Neural cell (in vitro differentiated cells): ENCODE results near the gene PRM2. TPM values are rescaled to one million over a fixed set of nuclear protein-coding genes. Genes with fewer than 3 reads are reported as not detected.

Experiments
- H2AFZ ChIP-seq: fragments of 200-600, 300-800 bp; sonication (generic), shearing (Covaris generic); 2 replicates; pipeline ENCODE4 v1.6.0; 2014; ENCODE audit warnings: low read depth, mild to moderate bottlenecking, antibody characterized with exemption, low read length, moderate library complexity
- H3F3A ChIP-seq: fragments of 200-600 bp; shearing (Covaris generic); 2 replicates; pipeline ENCODE4 v1.6.1; 2016; ENCODE audit warnings: mild to moderate bottlenecking, moderate library complexity, mixed read lengths, antibody characterized with exemption, low read length; ENCODE audit not compliant: insufficient read depth, poor library complexity, severe bottlenecking
- H3K27ac ChIP-seq: fragments of 200-600, 300-800 bp; sonication (generic), shearing (Covaris generic); 2 replicates; pipeline ENCODE4 v1.5.1; 2014; ENCODE audit warnings: mild to moderate bottlenecking, low read length, moderate library complexity
- H3K27me3 ChIP-seq: fragments of 300-800, 200-600 bp; sonication (generic), shearing (Covaris generic); 2 replicates; pipeline ENCODE4 v1.6.0; 2014; ENCODE audit warnings: mild to moderate bottlenecking, low read depth, low read length, moderate library complexity; ENCODE audit not compliant: insufficient read depth
- H3K36me3 ChIP-seq: fragments of 300-800, 200-600 bp; sonication (generic), shearing (Covaris generic); 2 replicates; pipeline ENCODE4 v1.5.1; 2014; ENCODE audit warnings: mild to moderate bottlenecking, antibody characterized with exemption, low read length, moderate library complexity; ENCODE audit not compliant: insufficient read depth
- H3K4me2 ChIP-seq: fragments of 300-800, 200-600 bp; sonication (generic), shearing (Covaris generic); 2 replicates; pipeline ENCODE4 v1.6.0; 2014; ENCODE audit warnings: mild to moderate bottlenecking, low read length
- H3K4me3 ChIP-seq: fragments of 300-800, 200-600 bp; sonication (generic), shearing (Covaris generic); 2 replicates; pipeline ENCODE4 v1.5.1; 2014; ENCODE audit warnings: mild to moderate bottlenecking, low read length, moderate library complexity
- H3K79me2 ChIP-seq: fragments of 200-600 bp; shearing (Covaris generic); replicated peaks from 2 replicates; pipeline ENCODE4 v1.6.0; 2014; ENCODE audit warnings: mild to moderate bottlenecking, low read length, moderate library complexity; ENCODE audit not compliant: insufficient read depth
- H3K9ac ChIP-seq: fragments of 300-800, 200-600 bp; sonication (generic), shearing (Covaris generic); 2 replicates; pipeline ENCODE4 v1.6.1; 2016; ENCODE audit warnings: mild to moderate bottlenecking, low read length, mixed read lengths
- H3K9me2 ChIP-seq: fragments of 200-600 bp; shearing (Covaris generic); 2 replicates; pipeline ENCODE4 v1.6.1; 2016; ENCODE audit warnings: mild to moderate bottlenecking, low read length, mixed read lengths; ENCODE audit not compliant: insufficient read depth
- H3K9me3 ChIP-seq: fragments of 200-600, 300-800 bp; sonication (generic), shearing (Covaris generic); 2 replicates; pipeline ENCODE4 v1.6.1; 2016; ENCODE audit warnings: mild to moderate bottlenecking, mixed run types, low read length, moderate library complexity, mixed read lengths
- H4K20me1 ChIP-seq: fragments of 200-600 bp; shearing (Covaris generic); 2 replicates; pipeline ENCODE4 v1.6.1; 2016; ENCODE audit warnings: mild to moderate bottlenecking, mixed run types; ENCODE audit not compliant: insufficient read depth
- EP300 ChIP-seq: fragments of 450-650 bp; conservative IDR thresholded peaks from 2 replicates; pipeline ENCODE4 v1.6.1; 2014; ENCODE audit warnings: antibody characterized with exemption, mild to moderate bottlenecking, moderate library complexity; ENCODE audit not compliant: poor library complexity, severe bottlenecking
- EZH2 ChIP-seq: fragments of 200-600, 300-800 bp; shearing (Covaris generic), sonication (generic); IDR thresholded peaks from 2 replicates; pipeline ENCODE4 v1.6.1; 2014; ENCODE audit warnings: antibody characterized with exemption, low read length, borderline replicate concordance, mild to moderate bottlenecking; ENCODE audit not compliant: insufficient read depth, poor library complexity, severe bottlenecking
- MXI1 ChIP-seq: fragments of 450-650 bp; conservative IDR thresholded peaks from 2 replicates; pipeline ENCODE4 v1.6.1; 2014; ENCODE audit warnings: antibody characterized with exemption, mild to moderate bottlenecking; ENCODE audit not compliant: poor library complexity, severe bottlenecking
- POLR2AphosphoS5 ChIP-seq: IDR thresholded peaks from 2 replicates; pipeline ENCODE4 v1.6.1; 2012
- RAD21 ChIP-seq: fragments of 450-650 bp; conservative IDR thresholded peaks from 2 replicates; pipeline ENCODE4 v1.6.1; 2014; ENCODE audit warnings: antibody characterized with exemption, mild to moderate bottlenecking, moderate library complexity
- SMC3 ChIP-seq: fragments of 450-650 bp; conservative IDR thresholded peaks from 2 replicates; pipeline ENCODE4 v1.6.1; 2014; ENCODE audit warnings: antibody characterized with exemption, mild to moderate bottlenecking, moderate library complexity; ENCODE audit not compliant: poor library complexity
- TAF1 ChIP-seq: IDR thresholded peaks from 2 replicates; pipeline ENCODE4 v1.6.1; 2012; ENCODE audit warnings: low read depth
- polyA plus RNA-seq: library from polyadenylated mRNA; depleted of rRNA; stranded (reverse); fragments of >200 nt; gene quantifications from 2 replicates; pipeline ENCODE4 v1.2.3, GENCODE V29; 2014
- TF ChIP-seq, protein P1 (sequence below): IDR thresholded peaks from 2 replicates; pipeline ENCODE4 v1.6.1; 2012; ENCODE audit warnings: borderline replicate concordance
- TF ChIP-seq, protein P2 (sequence below): fragments of 450-650 bp; IDR thresholded peaks from 2 replicates; pipeline ENCODE4 v1.5.1; 2014; ENCODE audit warnings: antibody characterized with exemption, mild to moderate bottlenecking, moderate library complexity; ENCODE audit not compliant: poor library complexity, severe bottlenecking

Gene PRM2
- polyA plus RNA-seq, 1 donor from 2014 or later = not detected

GRCh38 chr16:11248133-11248532 is 28.1 kb downstream of the PRM2 start:
- H3K9me3 ChIP-seq = no peaks in the 10 kb centered on the region
- no peak overlapping the region for H3K4me2 ChIP-seq
- H4K20me1 ChIP-seq = no peaks in the 10 kb centered on the region
- no peaks in the 10 kb centered on the region for H3K36me3 ChIP-seq
- no peak overlapping the region for H3K9ac ChIP-seq
- TF ChIP-seq EP300 = no peak
- TF ChIP-seq SMC3 = no peak
- TF ChIP-seq TAF1 = no peak
- TF ChIP-seq RAD21 = no peak
- TF ChIP-seq EZH2 = no peak
- no peak for TF ChIP-seq MXI1
- TF ChIP-seq, protein P1, sequence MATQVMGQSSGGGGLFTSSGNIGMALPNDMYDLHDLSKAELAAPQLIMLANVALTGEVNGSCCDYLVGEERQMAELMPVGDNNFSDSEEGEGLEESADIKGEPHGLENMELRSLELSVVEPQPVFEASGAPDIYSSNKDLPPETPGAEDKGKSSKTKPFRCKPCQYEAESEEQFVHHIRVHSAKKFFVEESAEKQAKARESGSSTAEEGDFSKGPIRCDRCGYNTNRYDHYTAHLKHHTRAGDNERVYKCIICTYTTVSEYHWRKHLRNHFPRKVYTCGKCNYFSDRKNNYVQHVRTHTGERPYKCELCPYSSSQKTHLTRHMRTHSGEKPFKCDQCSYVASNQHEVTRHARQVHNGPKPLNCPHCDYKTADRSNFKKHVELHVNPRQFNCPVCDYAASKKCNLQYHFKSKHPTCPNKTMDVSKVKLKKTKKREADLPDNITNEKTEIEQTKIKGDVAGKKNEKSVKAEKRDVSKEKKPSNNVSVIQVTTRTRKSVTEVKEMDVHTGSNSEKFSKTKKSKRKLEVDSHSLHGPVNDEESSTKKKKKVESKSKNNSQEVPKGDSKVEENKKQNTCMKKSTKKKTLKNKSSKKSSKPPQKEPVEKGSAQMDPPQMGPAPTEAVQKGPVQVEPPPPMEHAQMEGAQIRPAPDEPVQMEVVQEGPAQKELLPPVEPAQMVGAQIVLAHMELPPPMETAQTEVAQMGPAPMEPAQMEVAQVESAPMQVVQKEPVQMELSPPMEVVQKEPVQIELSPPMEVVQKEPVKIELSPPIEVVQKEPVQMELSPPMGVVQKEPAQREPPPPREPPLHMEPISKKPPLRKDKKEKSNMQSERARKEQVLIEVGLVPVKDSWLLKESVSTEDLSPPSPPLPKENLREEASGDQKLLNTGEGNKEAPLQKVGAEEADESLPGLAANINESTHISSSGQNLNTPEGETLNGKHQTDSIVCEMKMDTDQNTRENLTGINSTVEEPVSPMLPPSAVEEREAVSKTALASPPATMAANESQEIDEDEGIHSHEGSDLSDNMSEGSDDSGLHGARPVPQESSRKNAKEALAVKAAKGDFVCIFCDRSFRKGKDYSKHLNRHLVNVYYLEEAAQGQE = no peak
- TF ChIP-seq, protein P2, sequence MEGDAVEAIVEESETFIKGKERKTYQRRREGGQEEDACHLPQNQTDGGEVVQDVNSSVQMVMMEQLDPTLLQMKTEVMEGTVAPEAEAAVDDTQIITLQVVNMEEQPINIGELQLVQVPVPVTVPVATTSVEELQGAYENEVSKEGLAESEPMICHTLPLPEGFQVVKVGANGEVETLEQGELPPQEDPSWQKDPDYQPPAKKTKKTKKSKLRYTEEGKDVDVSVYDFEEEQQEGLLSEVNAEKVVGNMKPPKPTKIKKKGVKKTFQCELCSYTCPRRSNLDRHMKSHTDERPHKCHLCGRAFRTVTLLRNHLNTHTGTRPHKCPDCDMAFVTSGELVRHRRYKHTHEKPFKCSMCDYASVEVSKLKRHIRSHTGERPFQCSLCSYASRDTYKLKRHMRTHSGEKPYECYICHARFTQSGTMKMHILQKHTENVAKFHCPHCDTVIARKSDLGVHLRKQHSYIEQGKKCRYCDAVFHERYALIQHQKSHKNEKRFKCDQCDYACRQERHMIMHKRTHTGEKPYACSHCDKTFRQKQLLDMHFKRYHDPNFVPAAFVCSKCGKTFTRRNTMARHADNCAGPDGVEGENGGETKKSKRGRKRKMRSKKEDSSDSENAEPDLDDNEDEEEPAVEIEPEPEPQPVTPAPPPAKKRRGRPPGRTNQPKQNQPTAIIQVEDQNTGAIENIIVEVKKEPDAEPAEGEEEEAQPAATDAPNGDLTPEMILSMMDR = no peak
- no peak for TF ChIP-seq POLR2AphosphoS5
- H2AFZ ChIP-seq = no peak overlapping the region
- H3K9me2 ChIP-seq = no peaks in the 10 kb centered on the region
- H3F3A ChIP-seq = no peaks in the 10 kb centered on the region
- H3K4me3 ChIP-seq = no peak overlapping the region
- H3K27me3 ChIP-seq = no peaks in the 10 kb centered on the region
- no peak overlapping the region for H3K27ac ChIP-seq
- H3K79me2 ChIP-seq = no peaks in the 10 kb centered on the region

- no peak overlapping the region for H3K9ac ChIP-seq
- no peak overlapping the region for H2AFZ ChIP-seq
- no peaks in the 10 kb centered on the region for H3K9me2 ChIP-seq
- no peaks in the 10 kb centered on the region for H3F3A ChIP-seq
- TF ChIP-seq POLR2AphosphoS5 = no peak
- no peak for TF ChIP-seq EZH2
- TF ChIP-seq, protein P2 = no peak
- no peak for TF ChIP-seq EP300
- no peak for TF ChIP-seq MXI1
- no peak for TF ChIP-seq RAD21
- no peak for TF ChIP-seq SMC3
- TF ChIP-seq TAF1 = no peak
- TF ChIP-seq, protein P1 = no peak
- no peaks in the 10 kb centered on the region for H3K9me3 ChIP-seq
- H3K36me3 ChIP-seq = no peaks in the 10 kb centered on the region
- no peak overlapping the region for H3K4me3 ChIP-seq
- H3K27me3 ChIP-seq = no peaks in the 10 kb centered on the region
- no peak overlapping the region for H3K4me2 ChIP-seq
- H4K20me1 ChIP-seq = no peaks in the 10 kb centered on the region
- H3K79me2 ChIP-seq = no peaks in the 10 kb centered on the region
- no peak overlapping the region for H3K27ac ChIP-seq
Observed at GRCh38 chr16:11245988-11246387, 30.3 kb downstream of the PRM2 start.
